ENCODE results near the gene FAM241A.

Gene FAM241A

DNA sequence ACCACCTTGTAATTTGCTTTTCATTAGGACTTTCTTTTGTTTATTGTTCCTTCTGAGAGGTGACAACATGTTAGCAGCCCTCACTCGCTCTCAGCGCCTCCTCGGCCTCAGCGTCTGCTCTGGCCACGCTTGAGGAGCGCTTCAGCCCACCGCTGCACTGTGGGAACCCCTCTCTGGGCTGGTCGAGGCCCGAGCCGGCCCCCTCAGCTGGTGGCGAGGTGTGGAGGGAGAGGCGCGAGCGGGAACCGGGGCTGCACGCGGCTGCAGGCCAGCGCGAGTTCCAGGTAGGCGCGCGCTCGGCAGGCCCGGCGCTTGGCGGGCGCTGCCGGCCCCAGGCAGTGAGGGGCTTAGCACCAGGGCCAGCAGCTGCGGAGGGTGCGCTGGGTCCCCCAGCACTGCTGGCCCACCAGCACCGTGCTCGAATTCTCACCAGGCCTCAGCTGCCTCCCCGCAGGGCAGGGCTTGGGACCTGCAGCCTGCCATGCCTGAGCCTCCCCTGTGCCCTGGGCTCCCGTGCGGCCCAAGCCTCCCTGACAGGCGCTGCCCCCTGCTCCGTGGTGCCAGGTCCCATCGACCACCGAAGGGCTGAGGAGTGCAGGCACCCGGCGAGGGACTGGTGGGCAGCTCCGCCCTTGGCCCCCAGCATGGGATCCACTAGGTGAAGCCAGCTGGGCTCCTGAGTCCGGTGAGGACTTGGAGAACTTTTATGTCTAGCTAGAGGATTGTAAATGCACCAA lies 77.1 kb downstream of the FAM241A start:
- DNase-seq: no peak

DNA sequence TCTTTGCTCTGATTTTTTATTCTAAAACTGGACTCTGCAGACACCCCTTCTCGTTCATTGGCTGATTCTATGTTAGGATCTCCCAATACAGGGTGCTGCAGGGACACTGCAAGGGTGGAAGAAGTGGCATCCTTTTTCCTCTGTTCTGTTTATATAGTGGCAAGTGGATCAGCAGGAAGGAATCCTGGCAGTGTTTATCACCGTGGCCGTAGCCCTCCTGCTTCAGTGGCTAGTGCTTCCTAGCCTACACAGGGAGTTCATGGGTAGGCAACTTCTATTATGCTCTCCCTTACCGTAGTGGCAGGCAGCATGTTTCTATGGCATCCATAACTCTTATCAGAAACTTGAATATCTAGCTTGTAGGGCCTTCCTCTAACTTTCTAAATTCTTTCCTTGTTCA lies 79.9 kb downstream of the FAM241A start:
- DNase-seq: no peak

DNA sequence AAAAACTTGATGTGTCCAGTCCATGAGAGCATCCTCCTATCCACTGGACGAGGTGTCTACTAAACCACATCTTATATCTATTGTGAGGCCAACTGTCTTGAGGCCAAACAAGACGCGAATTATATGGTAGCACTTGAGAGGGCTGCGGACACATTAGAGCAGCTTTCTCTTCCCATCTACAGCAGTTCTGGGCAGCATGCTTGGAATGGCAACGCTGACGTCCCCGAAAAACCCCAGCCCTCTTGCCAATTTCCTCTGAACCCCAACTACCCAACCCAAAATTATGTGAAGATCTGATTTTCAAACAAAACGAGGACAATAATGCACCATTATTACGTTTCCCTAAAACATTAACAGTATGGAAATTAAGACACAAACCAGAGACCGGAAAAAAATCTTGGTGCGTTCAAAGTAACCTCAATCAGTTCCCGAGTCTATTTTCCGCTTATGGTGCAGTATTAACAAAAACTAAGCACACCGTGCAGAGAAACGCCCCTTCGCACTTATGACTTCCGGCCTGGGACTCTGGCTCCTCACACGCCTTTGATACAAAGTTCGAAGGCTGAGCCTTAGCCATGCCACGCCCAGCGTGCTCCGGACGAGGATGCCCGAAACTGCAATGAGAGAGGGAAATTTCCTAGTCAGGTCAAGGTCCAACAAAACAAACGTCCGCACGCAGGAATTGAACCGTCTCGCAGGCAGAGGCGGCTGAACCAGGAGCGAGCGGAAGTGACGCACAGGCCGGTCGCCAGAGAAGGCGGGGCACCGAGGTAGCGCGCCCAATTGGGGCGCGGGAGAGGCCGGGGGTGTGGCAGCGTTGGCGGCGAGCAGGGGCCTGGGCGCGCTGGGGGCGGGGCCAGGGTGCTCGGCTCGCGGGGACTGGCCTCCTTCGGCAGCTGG lies 85.9 kb downstream of the FAM241A start:
- peak; percentile 94 for DNase-seq

DNA sequence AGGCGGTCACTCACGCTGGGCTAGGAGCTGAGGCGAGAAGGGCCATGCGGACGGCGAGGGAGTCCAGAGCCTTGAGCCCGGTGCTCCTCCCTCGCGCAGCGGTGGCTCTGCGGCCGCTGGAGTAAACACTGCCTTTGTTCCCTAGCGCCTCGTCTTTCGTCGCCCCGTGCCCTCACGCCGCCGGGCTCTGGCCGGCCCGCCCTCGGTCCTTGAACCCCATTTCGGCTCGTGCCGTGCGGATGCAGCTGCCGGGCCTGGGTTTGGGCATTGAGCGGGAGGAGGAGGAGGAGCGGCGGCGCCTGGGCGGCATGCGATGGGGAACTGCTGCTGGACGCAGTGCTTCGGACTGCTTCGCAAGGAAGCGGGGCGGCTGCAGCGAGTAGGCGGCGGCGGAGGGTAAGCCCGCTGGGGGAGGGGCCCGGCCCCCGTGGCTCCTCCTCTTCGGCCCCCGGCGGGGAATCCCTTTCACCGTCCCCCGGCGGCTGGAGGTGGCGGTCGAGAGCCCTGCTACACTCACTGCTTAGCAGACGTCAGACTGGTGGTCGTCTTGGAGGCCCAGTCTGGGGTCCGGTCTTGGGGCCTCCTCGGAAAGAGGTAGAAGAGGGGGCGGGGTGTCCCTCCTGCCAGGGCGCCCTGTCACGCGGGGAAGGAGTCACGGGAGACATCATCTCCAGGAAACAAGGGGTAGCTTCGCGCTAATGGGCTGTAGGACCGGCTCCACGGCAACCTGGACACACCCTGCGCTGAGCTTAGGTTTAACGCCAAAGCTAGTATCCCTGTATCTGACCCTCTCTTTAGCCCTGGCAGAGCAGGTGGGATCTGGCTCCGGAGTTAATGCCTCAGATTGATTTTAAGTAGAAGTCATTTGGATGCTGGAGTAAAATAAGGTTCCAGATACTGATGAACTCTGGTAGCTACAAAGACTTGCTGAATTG lies 86.8 kb downstream of the FAM241A start, which contains the start of gene AP1AR:
Gene AP1AR, plus strand, starts transcription at position 9 of the 935 bp plus-strand sequence. Its CDS starts 305 bp downstream, at position 314.
- DNase-seq: peak; percentile 76

DNA sequence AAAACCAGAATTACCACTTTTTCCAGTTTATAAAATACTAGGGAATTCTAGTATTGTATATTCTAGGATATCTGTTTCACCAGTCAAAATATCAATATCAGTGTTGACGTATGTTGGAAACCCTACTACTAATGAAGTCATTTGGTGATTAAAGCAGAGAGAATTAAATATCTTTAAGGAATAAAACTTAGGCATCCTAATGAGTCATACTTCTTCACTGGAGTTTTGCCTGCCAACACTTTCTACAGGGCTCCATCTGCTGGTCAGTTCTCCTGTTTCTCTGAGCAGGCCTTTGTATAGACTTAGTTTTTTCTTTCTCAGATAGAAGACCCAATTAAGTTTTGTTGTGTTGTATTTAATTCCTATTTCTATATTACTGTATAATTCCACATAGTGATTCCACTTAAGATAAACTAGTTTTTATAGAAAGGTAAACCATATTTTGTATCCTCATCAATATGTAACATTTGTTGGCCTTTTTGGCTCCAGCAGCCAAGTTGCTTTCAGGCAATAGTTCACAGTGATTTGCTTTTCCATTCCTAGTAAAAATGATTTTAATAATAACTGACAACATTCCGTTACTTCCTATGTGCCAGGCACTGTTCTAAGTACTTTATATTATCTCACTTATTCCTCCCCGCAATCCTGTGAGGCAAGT lies 89.8 kb downstream of the FAM241A start:
- DNase-seq: peak; percentile 33

DNA sequence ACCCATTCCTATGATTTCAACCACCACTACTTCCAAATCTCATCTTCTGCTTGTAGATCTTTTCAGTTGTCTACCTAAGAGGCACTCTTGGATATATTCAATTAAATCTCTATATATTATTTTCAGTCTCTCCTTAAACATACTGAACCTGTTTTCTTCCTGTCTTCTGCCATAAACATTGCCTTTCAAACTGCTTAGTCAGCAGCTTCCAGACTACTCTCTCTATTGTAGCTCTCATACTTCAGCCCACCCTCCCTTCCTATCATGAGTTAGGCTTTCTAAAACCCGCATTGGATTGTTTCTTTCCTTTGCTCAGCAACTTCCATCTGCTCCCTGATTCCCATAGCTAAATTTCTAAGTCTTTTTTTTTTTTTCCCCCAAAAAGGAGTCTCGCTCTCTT lies 90.8 kb downstream of the FAM241A start:
- no peak for DNase-seq

DNA sequence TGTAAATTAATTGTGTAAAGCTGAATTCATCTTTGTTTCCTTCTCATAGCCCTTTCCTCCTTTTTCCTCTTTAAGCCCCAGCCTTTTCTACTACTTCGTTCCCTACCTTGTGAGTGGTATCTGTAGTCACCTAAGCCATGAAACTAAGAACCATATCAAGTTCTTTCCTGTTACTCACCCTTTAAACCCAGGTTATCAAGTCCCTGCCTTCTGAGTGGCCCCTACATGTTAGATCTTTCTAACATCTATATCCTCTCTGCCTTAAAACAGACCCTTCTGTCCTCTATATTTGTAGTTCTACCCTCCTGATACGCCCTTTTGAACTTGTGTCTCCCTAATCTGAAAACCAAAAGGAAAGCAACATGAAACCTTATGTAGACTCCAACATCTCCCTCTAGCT lies 93.6 kb downstream of the FAM241A start:
- no peak for DNase-seq
